Ascending aorta (tissue), 2 donors: ENCODE data around the gene SLC5A11. TPM values are rescaled to one million over a fixed set of nuclear protein-coding genes. Genes with fewer than 3 reads are reported as not detected.
"Not testable (repeated sequence)": the region's sequence is repeated elsewhere in the genome, so short reads cannot be mapped to it uniquely, and the experiment has no call there.

Source experiments
- DNase-seq, 2 donors: peaks; one replicate each; pipeline ENCODE4 v3.0.0-alpha.2; 2019; ENCODE audit warnings: low spot score in 2 of 2
- H3K27ac ChIP-seq, 2 donors: fragments of 200-600 bp; sonication (generic); one replicate each; pipeline ENCODE4 v1.5.1; 2016 to 2017; ENCODE audit warnings: mild to moderate bottlenecking in 1 of 2
- H3K27me3 ChIP-seq: fragments of 200-600 bp; sonication (generic); one replicate; pipeline ENCODE4 v1.5.1; 2017
- H3K36me3 ChIP-seq, 2 donors: fragments of 200-600 bp; sonication (generic); one replicate each; pipeline ENCODE4 v1.5.1; 2016
- H3K4me1 ChIP-seq, 2 donors: fragments of 200-600 bp; sonication (generic); one replicate each; pipeline ENCODE4 v1.5.1; 2016 to 2017; ENCODE audit warnings: mild to moderate bottlenecking in 1 of 2
- H3K4me3 ChIP-seq, 2 donors: fragments of 200-600 bp; sonication (generic); one replicate each; pipeline ENCODE4 v1.5.1; 2016 to 2017; ENCODE audit warnings: mild to moderate bottlenecking in 1 of 2
- H3K9me3 ChIP-seq, 2 donors: fragments of 200-600 bp; sonication (generic); one replicate each; pipeline ENCODE4 v1.5.1; 2016
- CTCF ChIP-seq, 3 experiments: fragments of 200-600 bp in 2 of 3; fragments of 450-650 bp in 1 of 3; sonication (generic) in 2 of 3; IDR thresholded peaks; one replicate each; pipeline ENCODE4 v1.5.1; 2016 to 2019; ENCODE audit warnings: antibody characterized with exemption in 3 of 3, mild to moderate bottlenecking in 1 of 3, moderate library complexity in 1 of 3
- intact Hi-C: fragments of 100-400 bp; cut with DNase I; formaldehyde crosslinking; loops from one replicate; pipeline ENCODE4 v1.15.1; 2023
- total RNA-seq: library from RNA; depleted of rRNA; stranded (reverse); fragments of >200 nt; gene quantifications from one replicate; pipeline ENCODE4 v1.1.0, GENCODE V29; 2016

SLC5A11 gene
- total RNA-seq, 1 donor from 2014 or later: not detected

- H3K36me3 ChIP-seq: no peaks in the 10 kb centered on the region
- intact Hi-C loops: no loop called here
- TF ChIP-seq CTCF (IDR thresholded peaks at IDR 0.05): no peak
- no peak for DNase-seq
- peaks cover 0 to 5% of the 10 kb centered on the region in 2 donors for H3K4me1 ChIP-seq
- no peak overlapping the region for H3K4me3 ChIP-seq
- no peaks in the 10 kb centered on the region for H3K9me3 ChIP-seq
- H3K27ac ChIP-seq: no peak overlapping the region
- no peaks in the 10 kb centered on the region for H3K27me3 ChIP-seq
Observed at GRCh38 chr16:24855678-24856077, 9.9 kb downstream of the SLC5A11 start.

GRCh38 chr16:24856871-24857270 lies 11.1 kb downstream of the SLC5A11 start:
- intact Hi-C loops, H3K36me3 ChIP-seq, H3K27ac ChIP-seq, H3K4me1 ChIP-seq, H3K9me3 ChIP-seq, DNase-seq, H3K27me3 ChIP-seq, H3K4me3 ChIP-seq: not testable (repeated sequence)

- intact Hi-C loops: no loop called here
- Histone ChIP-seq H3K4me1 (peaks cover 0 to 5% of the 10 kb centered on the region in 2 donors), H3K36me3 (no peaks in the 10 kb centered on the region), H3K4me3 (no peak overlapping the region), H3K27ac (no peak overlapping the region), H3K27me3 (no peaks in the 10 kb centered on the region), H3K9me3 (no peaks in the 10 kb centered on the region)
- no peak for TF ChIP-seq CTCF (IDR thresholded peaks at IDR 0.05)
- DNase-seq: no peak
Observed at GRCh38 chr16:24858219-24859041, 12.7 kb downstream of the SLC5A11 start.

- Histone ChIP-seq H3K4me1 (no peaks in the 10 kb centered on the region), H3K9me3 (no peaks in the 10 kb centered on the region), H3K27me3 (no peaks in the 10 kb centered on the region), H3K27ac (no peak overlapping the region), H3K4me3 (no peak overlapping the region), H3K36me3 (no peaks in the 10 kb centered on the region)
- DNase-seq: no peak
- intact Hi-C loops: no loop called here
- TF ChIP-seq CTCF (IDR thresholded peaks at IDR 0.05): no peak
Observed at GRCh38 chr16:24861461-24861860, 15.7 kb downstream of the SLC5A11 start.

- no peaks in the 10 kb centered on the region for H3K36me3 ChIP-seq
- H3K27me3 ChIP-seq: no peaks in the 10 kb centered on the region
- H3K4me3 ChIP-seq: no peak overlapping the region
- no peaks in the 10 kb centered on the region for H3K9me3 ChIP-seq
- intact Hi-C loops: no loop called here
- no peak for DNase-seq
- H3K27ac ChIP-seq: no peak overlapping the region
- no peak for TF ChIP-seq CTCF (IDR thresholded peaks at IDR 0.05)
- no peaks in the 10 kb centered on the region for H3K4me1 ChIP-seq
Observed at GRCh38 chr16:24863582-24864437, 18.0 kb downstream of the SLC5A11 start.

- H3K27me3 ChIP-seq: no peaks in the 10 kb centered on the region
- H3K4me1 ChIP-seq: no peaks in the 10 kb centered on the region
- H3K36me3 ChIP-seq: no peaks in the 10 kb centered on the region
- H3K4me3 ChIP-seq: no peak overlapping the region
- DNase-seq: no peak
- no peaks in the 10 kb centered on the region for H3K9me3 ChIP-seq
- TF ChIP-seq CTCF (IDR thresholded peaks at IDR 0.05): no peak
- intact Hi-C loops: no loop called here
- no peak overlapping the region for H3K27ac ChIP-seq
Observed at GRCh38 chr16:24869033-24869432, 23.3 kb downstream of the SLC5A11 start.
